Fibroblast of lung (primary cell): Measurements from ENCODE around the gene GNAZ. TPM values are rescaled to one million over a fixed set of nuclear protein-coding genes. Genes with fewer than 3 reads are reported as not detected.

Experiments used
- DNase-seq, 2 donors: peaks; one replicate each; pipeline versions ENCODE4 v3.0.0 to v3.0.0-alpha.2; 2010; ENCODE audit warnings: low read depth in 2 of 2
- H2AFZ ChIP-seq: 2 replicates; pipeline ENCODE4 v1.5.1; 2012; ENCODE audit warnings: low read length, control low read depth, inconsistent platforms
- H3K27ac ChIP-seq: 2 replicates; pipeline ENCODE4 v1.5.1; 2011; ENCODE audit warnings: low read length, control low read depth; ENCODE audit not compliant: insufficient read depth
- H3K27me3 ChIP-seq: 2 replicates; pipeline ENCODE4 v1.5.1; 2011; ENCODE audit warnings: mild to moderate bottlenecking, low read length; ENCODE audit not compliant: control insufficient read depth, insufficient read depth
- H3K36me3 ChIP-seq: 2 replicates; pipeline ENCODE4 v1.5.1; 2011; ENCODE audit warnings: low read length; ENCODE audit not compliant: control insufficient read depth, insufficient read depth
- H3K4me1 ChIP-seq: 2 replicates; pipeline ENCODE4 v1.5.1; 2011; ENCODE audit warnings: low read length; ENCODE audit not compliant: control insufficient read depth, insufficient read depth; ENCODE audit errors: extremely low read depth
- H3K4me2 ChIP-seq: 2 replicates; pipeline ENCODE4 v1.5.1; 2011; ENCODE audit warnings: low read length, control low read depth; ENCODE audit not compliant: insufficient read depth; ENCODE audit errors: extremely low read depth
- H3K4me3 ChIP-seq, 4 experiments: fragments of 200-600 bp in 1 of 4; sonication (generic) in 1 of 4; replicated peaks in 1 of 4; 2 replicates each; pipeline ENCODE4 v1.5.1; 2011 to 2016; ENCODE audit warnings: low read length in 4 of 4, low read depth in 3 of 4, mild to moderate bottlenecking in 3 of 4, control low read depth in 2 of 4, inconsistent platforms in 1 of 4, mixed read lengths in 1 of 4; ENCODE audit not compliant: insufficient read depth in 1 of 4; ENCODE audit errors: control extremely low read depth in 1 of 4
- H3K79me2 ChIP-seq: 2 replicates; pipeline ENCODE4 v1.5.1; 2012; ENCODE audit warnings: mild to moderate bottlenecking, low read length, inconsistent platforms; ENCODE audit not compliant: control insufficient read depth, insufficient read depth
- H3K9ac ChIP-seq: 2 replicates; pipeline ENCODE4 v1.5.1; 2011; ENCODE audit warnings: mild to moderate bottlenecking, low read length, control low read depth; ENCODE audit not compliant: insufficient read depth
- H3K9me3 ChIP-seq: 2 replicates; pipeline ENCODE4 v1.5.1; 2012; ENCODE audit warnings: low read depth, low read length; ENCODE audit not compliant: control insufficient read depth, insufficient read depth
- H4K20me1 ChIP-seq: 2 replicates; pipeline ENCODE4 v1.5.1; 2011; ENCODE audit warnings: low read length; ENCODE audit not compliant: control insufficient read depth, insufficient read depth; ENCODE audit errors: extremely low read depth
- EZH2 ChIP-seq: IDR thresholded peaks from 2 replicates; pipeline ENCODE4 v1.5.1; 2012; ENCODE audit warnings: low read length, control low read depth, mild to moderate bottlenecking; ENCODE audit errors: missing control alignments
- polyA plus RNA-seq, 2 donors: library from polyadenylated mRNA; depleted of rRNA in 1 of 2; stranded (reverse) in 1 of 2; unstranded in 1 of 2; fragments of >200 nt; gene quantifications; 2 replicates each; pipeline ENCODE4 v1.2.1, GENCODE V29; 2011 to 2012; ENCODE audit warnings: missing spikeins in 1 of 2
- total RNA-seq: library from RNA; depleted of rRNA; stranded (reverse); fragments of >200 nt; gene quantifications from 2 replicates; pipeline ENCODE4 v1.2.1, GENCODE V29; 2014
- TF ChIP-seq, protein P1 (sequence below), 2 donors: IDR thresholded peaks in 1 of 2; conservative IDR thresholded peaks in 1 of 2; 1 replicate in 1 of 2; 2 replicates in 1 of 2; pipeline ENCODE4 v1.5.1; 2011 to 2012; ENCODE audit warnings: low read length in 2 of 2, control low read depth in 1 of 2, inconsistent platforms in 1 of 2, low read depth in 1 of 2, mild to moderate bottlenecking in 1 of 2

Gene GNAZ
- total and polyA plus RNA-seq, 2 donors (not counting 1 experiment from before 2014, with no cell fraction given), result 0.22 to 1.7 TPM

GRCh38 chr22:23169043-23169406 is 98.7 kb downstream of the GNAZ start:
- Histone ChIP-seq H3K27me3 (no peaks in the 10 kb centered on the region), H4K20me1 (no peaks in the 10 kb centered on the region), H3K9me3 (no peaks in the 10 kb centered on the region), H3K4me3 (no peak overlapping the region), H3K79me2 (no peaks in the 10 kb centered on the region), H3K9ac (no peak overlapping the region), H3K27ac (no peak overlapping the region), H3K4me2 (no peak overlapping the region), H2AFZ (no peak overlapping the region), H3K4me1 (no peaks in the 10 kb centered on the region), H3K36me3 (no peaks in the 10 kb centered on the region)
- DNase-seq, result no peak
- TF ChIP-seq EZH2, result no peak
- TF ChIP-seq, protein P1, sequence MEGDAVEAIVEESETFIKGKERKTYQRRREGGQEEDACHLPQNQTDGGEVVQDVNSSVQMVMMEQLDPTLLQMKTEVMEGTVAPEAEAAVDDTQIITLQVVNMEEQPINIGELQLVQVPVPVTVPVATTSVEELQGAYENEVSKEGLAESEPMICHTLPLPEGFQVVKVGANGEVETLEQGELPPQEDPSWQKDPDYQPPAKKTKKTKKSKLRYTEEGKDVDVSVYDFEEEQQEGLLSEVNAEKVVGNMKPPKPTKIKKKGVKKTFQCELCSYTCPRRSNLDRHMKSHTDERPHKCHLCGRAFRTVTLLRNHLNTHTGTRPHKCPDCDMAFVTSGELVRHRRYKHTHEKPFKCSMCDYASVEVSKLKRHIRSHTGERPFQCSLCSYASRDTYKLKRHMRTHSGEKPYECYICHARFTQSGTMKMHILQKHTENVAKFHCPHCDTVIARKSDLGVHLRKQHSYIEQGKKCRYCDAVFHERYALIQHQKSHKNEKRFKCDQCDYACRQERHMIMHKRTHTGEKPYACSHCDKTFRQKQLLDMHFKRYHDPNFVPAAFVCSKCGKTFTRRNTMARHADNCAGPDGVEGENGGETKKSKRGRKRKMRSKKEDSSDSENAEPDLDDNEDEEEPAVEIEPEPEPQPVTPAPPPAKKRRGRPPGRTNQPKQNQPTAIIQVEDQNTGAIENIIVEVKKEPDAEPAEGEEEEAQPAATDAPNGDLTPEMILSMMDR (conservative IDR thresholded peaks at IDR 0.05 in 1 of 2, IDR thresholded peaks at IDR 0.05 in 1 of 2; ENCODE audit: low read depth in 1 of 2, low read length in 2 of 2), result no peak

Other genes starting within 250 kb of the GNAZ start
- gene IGLL5, start 182.7 kb upstream of the GNAZ start, total RNA-seq, result not detected in 2 replicates
- not detected in 2 replicates for gene IGLL5, start 182.7 kb upstream of the GNAZ start, polyA plus RNA-seq
- gene RSPH14, start 71.5 kb downstream of the GNAZ start, total RNA-seq, result 0.17 TPM in 1 of 2 replicates, not detected in the other
- gene RSPH14, start 71.5 kb downstream of the GNAZ start, polyA plus RNA-seq, result 0.17 TPM in 1 of 2 replicates, not detected in the other
- gene RAB36, start 75.0 kb downstream of the GNAZ start, total RNA-seq, result 1.5 and 2.5 TPM in 2 replicates
- gene RAB36, start 75.0 kb downstream of the GNAZ start, polyA plus RNA-seq, result 3.7 and 4.6 TPM in 2 replicates
- gene BCR, start 110.0 kb downstream of the GNAZ start, total RNA-seq, result 33.4 and 66.6 TPM in 2 replicates
- 15.7 and 42.7 TPM in 2 replicates for gene BCR, start 110.0 kb downstream of the GNAZ start, polyA plus RNA-seq